HG03571 (cell line): ENCODE data around the gene SERPINF2.
"Not testable (repeated sequence)": the region's sequence is repeated elsewhere in the genome, so short reads cannot be mapped to it uniquely, and the experiment has no call there.

Experiments used
- ATAC-seq: cut with Tn5 transposase; IDR thresholded peaks from one replicate; pipeline ENCODE4 v1.9.1; 2021; ENCODE audit not compliant: unreplicated experiment

The SERPINF2 gene

DNA sequence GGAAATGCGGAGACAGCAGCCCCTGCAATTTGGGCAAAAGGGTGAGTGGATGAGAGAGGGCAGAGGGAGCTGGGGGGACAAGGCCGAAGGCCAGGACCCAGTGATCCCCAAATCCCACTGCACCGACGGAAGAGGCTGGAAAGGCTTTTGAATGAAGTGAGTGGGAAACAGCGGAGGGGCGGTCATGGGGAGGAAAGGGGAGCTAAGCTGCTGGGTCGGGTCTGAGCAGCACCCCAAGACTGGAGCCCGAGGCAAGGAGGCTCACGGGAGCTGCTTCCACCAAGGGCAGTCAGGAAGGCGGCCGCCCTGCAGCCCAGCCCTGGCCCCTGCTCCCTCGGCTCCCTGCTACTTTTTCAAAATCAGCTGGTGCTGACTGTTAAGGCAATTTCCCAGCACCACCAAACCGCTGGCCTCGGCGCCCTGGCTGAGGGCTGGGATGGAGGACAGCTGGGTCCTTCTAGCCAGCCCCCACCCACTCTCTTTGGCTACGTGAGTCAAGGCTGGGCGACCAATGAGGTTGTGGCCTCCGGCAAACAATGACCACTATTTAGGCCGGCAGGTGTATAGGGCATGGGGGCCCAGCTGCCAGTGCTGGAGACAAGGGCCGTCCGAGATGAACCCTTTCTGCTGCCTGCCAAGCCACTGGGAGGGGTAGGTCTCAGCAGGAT is 19.7 kb downstream of the SERPINF2 start:
- ATAC-seq, result no peak

DNA sequence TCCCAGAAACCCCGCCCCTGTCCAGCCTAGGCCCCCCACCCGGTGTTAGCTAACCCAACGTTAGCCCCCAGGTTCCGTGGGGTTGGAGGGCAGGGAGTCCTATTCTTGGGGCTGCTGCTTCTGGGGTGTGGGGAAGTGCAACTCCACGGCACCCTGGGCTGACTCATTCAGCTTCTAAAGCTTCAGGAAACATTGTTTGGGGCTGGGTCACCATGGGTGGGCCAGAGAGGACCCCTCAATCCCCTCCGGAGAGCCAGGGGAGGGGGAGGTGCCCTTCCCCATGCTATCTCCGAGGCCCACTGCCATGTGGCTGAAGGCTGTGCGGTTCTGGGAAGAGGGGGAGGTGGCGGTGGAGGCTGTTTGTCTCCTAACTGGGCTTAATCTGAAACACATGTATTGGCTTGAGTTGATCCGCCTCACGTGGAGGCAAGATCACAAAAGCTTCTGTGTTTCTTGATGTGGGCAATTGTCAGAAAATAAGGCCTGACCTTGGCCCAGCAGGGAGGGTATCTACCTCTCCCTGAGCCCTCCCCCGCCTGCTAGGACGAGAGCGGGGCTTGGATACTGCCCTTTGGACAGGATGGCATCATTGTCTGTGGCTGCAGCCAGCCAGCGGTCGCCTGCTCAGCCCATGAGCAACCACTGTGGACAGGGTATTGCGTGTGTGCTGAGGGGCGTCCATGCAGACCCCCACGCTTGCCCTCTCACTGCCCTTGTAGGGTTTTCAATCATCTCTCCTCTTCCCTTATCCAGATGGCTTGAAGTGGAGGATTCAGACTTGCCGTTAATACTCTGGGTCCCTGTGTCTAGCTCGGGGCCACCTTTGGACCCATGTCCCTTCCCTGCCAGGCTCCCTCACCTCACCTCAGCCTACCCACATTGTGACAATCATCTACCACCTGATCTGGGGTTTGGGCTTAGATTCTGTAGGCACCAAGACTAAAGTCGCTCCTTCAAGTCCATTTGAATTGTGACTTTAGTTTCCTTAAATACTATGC is 20.5 kb downstream of the SERPINF2 start:
- no peak for ATAC-seq

DNA sequence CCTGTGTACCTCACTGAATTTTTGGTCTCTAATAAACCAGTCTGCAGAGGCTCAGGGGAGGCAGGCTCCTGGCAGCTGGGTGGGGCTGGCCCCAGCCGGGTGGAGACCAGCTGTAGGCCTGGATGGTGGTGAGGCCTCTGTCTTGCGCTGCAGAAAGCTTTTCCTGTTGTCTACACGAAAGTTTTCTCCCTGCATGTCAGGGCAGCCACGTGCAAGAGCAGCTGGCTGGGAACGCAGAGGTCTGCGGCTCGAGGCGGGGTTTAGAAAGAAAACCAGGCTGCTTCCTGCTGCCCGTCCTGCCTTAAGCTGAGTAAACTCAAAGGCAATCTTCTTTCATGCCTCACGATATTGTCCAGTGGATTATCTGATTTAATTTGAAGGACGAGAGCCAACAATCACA is 21.6 kb downstream of the SERPINF2 start:
- no peak for ATAC-seq

DNA sequence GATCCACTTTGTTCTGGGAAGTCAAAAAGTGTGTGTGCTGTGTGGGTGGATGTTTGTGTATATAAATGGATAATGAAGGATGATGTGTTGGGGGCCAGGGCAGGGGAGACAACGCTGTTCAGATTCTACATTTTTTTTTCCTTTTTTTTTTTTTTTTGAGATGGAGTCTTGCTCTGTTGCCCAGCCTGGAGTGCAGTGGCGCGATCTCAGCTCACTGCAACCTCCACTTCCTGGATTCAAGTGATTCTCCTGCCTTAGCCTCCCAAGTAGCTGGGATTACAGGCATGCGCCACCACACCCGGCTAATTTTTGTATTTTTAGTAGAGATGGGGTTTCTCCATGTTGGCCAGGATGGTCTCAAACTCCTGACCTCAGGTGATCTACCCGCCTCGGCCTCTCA is 22.0 kb downstream of the SERPINF2 start:
- ATAC-seq, result not testable (repeated sequence)

DNA sequence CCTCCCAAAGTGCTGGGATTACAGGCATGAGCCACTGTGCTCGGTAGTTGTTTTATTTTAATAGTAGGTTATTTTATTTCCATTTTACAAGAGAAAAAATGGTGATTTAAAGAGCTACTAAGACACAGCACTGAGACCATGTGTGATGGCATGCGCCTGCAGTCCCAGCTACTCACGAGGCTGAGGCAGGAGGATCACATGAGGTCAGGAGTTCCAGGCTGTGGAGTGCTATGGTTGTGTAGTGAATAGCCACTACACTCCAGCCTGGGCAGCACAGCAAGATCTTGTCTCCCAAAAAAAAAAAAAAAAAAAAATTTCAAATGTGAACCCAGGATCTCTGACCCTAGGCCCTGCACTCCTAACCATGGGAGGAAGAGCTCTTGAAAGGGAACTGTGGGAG is 22.9 kb downstream of the SERPINF2 start:
- no peak for ATAC-seq

DNA sequence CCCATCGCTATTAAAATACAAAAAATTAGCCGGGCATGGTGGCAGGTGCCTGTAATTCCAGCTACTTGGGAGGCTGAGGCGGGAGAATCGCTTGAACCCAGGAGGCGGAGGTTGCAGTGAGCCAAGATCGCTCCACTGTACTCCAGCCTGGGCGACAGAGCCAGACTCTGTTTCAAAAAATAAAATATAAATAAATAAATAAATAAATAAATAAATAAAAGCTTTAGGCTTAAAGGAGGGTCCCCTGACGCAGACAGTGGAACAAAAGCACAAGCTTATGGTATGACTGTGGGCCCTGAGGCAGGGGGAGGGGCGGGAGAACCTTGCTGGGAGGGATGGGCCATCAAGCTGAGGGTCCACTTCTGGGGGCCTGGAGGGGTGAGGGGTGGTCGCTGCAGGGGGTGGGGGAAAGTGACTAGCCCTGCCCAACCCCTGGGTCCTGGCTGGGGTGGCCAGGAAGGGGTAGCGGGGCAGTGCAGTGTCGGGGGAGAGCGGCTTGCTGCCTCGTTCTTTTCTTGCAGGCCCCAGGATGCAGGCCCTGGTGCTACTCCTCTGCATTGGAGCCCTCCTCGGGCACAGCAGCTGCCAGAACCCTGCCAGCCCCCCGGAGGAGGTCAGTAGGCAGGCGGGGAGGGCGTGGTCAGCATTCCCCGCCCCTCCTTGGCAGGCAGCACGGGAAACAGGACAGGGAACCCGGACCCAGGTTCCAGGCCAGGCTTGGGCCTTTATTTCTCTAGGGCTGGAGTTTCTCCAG is 23.9 kb downstream of the SERPINF2 start:
- ATAC-seq, result no peak

DNA sequence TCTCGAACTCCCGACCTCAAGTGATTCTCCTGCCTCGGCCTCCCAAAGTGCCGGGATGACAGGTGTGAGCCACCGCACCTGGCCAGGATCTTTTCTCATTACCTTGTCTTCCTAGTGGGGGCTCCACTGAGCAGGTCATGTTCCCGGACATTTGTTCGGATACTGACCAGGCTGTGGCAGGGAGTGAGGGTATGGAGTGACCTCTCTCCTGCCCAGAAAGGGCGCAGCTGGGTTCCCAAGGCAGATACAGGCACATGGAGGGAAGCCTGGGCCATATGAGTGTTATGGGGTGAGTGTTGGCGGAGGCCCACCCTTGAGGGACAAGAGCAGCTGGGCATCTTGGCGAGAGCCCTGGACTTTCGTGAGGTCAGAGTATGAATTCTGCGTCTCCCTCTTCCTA is 24.7 kb downstream of the SERPINF2 start:
- ATAC-seq, result no peak

DNA sequence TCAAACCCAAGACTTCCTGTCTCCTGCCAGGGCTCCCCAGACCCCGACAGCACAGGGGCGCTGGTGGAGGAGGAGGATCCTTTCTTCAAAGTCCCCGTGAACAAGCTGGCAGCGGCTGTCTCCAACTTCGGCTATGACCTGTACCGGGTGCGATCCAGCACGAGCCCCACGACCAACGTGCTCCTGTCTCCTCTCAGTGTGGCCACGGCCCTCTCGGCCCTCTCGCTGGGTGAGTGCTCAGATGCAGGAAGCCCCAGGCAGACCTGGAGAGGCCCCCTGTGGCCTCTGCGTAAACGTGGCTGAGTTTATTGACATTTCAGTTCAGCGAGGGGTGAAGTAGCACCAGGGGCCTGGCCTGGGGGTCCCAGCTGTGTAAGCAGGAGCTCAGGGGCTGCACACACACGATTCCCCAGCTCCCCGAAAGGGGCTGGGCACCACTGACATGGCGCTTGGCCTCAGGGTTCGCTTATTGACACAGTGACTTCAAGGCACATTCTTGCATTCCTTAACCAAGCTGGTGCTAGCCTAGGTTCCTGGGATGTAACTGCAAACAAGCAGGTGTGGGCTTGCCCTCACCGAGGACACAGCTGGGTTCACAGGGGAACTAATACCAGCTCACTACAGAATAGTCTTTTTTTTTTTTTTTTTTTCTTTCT is 27.3 kb downstream of the SERPINF2 start:
- ATAC-seq, result no peak

DNA sequence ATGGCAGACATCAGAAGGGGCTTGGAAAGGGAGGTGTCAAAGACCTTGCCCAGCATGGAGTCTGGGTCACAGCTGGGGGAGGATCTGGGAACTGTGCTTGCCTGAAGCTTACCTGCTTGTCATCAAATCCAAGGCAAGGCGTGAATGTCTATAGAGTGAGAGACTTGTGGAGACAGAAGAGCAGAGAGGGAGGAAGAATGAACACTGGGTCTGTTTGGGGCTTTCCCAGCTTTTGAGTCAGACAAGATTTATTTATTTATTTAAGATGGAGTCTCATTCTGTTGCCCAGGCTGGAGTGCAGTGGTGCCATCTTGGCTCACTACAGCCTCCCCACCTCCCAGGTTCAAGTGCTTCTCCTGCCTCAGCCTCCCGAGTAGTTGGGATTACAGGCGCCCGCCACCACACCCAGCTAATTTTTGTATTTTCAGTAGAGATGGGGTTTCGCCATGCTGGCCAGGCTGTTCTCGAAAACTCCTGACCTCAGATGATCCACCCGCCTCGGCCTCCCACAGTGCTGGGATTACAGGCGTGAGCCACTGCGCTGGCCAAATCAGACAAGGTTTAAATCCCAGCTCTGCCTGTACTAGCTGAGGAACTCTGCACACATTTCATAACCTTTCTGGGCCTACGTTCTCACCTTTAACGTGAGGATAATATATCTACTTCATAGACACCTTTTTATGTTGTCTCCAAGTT is 30.5 kb downstream of the SERPINF2 start:
- ATAC-seq, result not testable (repeated sequence)

DNA sequence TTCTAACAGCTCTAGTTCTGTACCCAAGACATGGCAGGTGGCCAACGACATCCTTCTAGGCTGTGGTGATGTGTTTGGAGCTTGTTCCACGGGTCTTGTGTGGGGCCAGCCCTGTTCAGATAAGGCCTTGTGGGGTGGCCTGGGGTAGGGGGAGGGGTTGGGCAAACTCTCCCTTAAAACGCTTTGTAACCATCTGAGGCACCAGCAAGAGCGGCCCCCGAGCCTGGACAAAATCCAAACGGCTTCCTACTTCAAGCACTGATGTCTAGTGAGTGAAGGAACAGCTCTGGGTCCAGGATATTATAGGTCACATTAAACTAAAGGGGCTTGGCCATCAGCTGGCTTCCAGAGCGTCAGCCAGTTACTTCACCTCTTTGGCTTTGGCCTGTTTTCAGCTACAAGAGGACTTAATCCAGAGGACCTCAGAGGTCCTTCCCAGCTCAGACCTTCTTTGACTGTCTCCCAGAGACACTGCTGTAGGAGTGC is 31.1 kb downstream of the SERPINF2 start:
- ATAC-seq, result no peak

DNA sequence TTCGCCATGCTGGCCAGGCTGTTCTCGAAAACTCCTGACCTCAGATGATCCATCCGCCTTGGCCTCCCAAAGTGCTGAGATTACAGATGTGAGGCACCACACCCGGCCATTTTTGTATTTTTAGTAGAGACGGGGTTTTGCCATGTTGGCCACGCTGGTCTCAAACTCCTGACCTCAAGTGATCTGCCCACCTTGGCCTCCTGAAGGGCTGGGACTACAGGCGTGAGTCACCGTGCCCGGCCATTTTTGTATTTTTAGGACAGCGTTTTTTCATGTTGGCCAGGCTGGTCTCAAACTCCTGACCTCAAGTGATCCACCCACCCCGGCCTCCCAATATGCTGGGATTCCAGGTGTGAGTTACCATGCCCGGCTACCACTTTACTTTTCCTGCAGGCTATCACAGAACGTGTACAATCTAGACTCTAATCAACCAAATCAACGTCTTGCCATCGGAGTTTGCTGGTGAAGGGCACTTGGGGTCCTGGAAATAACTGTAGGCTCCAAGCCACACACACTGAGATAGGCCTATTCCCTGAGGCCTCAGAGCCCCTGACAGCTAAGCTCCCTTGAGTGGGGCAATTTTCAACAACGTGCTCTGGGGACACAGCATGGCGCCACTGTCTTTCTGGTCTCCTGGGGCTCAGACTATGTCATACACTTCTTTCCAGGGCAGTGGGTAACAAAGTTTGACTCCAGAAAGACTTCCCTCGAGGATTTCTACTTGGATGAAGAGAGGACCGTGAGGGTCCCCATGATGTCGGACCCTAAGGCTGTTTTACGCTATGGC is 31.9 kb downstream of the SERPINF2 start:
- ATAC-seq, result no peak

DNA sequence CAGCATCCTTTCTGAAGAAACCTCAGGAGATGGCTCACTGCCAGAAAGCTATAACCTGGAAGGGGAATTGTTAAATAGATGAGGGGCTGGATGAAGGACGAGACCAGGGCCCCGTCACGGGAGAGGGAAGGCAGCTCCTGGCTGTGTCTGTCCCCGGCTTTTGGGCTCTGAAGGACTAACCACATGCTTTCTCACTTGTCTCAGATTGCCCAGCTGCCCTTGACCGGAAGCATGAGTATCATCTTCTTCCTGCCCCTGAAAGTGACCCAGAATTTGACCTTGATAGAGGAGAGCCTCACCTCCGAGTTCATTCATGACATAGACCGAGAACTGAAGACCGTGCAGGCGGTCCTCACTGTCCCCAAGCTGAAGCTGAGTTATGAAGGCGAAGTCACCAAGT is 33.7 kb downstream of the SERPINF2 start:
- no peak for ATAC-seq

DNA sequence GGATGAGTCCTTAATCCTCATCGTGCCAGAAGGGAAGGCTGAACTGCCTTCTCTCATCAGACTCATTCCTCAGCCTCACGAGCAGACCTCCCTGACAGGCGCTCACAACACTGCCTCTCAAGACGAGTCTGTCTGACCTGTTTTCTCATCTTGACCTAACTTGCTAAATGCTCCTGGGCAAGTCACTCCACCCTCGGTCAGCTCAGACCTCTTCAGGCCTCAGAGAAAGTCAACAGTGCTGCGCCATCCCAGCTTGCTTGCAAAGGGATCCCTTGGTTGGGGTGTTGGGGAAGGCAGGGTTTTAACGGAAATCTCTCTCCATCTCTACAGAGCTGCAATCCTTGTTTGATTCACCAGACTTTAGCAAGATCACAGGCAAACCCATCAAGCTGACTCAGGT is 34.2 kb downstream of the SERPINF2 start:
- no peak for ATAC-seq

DNA sequence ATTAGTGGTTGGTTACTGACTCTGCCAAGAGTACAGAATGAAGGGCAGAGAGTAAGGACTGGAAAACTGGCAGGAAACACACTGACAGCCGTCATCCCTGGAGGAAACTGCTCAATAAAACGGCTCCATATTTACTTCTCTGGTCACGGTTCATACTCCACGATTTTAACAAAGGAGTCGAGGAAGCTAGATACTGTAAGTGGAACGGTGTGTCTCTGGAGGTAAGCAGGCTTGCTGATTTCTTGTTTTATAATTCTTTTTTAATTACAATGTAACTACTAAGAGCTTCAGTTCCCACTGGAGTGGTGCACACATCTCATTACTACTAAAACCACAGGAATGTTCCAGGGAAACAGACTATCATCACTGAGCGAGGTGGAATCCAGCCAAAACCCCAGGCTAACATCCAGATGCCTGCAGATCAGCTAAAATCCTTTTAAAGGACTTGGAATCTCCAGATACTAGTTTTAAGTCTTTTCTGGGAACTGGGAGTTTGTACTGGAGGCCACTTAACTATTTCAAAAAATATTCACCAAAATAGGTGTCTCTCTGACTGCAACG is 37.0 kb downstream of the SERPINF2 start:
- ATAC-seq, result no peak

DNA sequence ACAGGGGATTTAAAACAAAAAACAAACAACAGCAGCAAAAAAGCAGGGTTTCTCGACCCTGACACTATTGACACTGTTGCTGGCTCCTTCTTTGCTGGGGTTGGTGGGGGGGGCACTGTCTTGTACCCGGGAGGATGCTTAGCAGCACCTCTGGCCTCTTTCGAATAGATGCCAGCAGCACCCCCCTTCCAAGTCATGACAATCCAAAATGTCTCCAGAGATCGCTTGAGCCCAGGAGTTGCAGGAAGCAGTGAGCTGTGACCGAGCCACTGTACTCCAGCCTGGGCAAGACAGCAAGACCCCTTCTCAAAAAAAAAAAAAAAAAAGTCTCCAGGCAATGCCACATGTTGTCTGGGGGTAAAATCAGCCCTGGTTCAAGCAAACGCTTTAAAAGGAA is 39.5 kb downstream of the SERPINF2 start:
- no peak for ATAC-seq

DNA sequence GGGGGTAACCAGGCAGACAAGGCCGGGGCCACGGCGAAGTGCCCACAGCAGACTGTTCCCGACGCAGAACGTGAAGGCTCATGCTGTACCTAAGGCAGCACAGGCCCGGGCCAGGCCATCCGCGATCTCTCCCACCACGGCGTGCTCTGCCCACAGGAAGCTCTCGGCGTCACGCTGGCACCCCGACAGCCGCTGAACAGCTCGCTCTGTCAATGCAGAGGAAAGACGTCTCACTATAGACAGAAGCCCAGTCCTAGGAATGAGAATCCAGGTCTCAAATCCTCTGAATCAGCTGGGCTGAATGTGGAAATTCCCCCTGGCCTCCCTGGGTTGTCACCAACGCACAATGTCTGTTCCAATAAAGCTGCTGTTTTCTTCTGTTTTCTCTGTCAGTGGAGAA is 40.6 kb downstream of the SERPINF2 start:
- no peak for ATAC-seq

DNA sequence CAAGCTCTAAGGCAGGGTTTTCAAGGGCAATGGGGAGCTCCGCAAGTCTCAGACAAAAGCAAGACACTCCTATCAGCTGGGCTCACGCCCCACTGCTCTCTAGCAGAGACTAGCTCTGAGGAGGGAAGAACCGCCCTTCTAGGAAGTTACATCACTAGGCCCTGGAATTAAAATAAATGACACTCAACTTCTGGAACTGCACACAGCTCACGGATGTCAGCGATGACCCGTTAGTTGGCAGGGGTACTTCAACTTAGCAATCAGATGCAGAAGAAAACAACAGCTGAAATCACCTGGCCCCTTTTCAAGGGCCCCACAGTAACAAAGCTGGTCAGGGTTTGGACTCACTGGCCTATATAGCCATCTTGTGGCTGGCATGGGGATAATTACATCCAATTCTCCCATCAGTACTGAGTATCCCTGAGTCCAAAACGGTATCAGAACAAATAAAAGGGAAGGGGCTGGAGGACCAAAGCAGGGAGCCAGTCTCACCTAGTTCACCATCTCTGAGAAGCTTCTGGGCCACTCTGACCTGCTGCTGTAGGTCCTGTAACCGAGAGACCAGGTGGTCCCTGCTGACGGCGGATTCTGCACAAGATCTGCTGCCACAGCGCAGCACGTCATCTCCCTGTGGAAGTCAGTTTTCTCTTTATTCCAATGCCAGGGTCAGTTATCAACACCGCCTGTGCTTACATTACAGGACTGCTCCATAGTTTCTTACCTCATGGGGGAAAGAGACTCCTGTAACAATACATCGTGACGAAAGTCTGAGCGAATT is 41.4 kb downstream of the SERPINF2 start:
- ATAC-seq, result no peak

DNA sequence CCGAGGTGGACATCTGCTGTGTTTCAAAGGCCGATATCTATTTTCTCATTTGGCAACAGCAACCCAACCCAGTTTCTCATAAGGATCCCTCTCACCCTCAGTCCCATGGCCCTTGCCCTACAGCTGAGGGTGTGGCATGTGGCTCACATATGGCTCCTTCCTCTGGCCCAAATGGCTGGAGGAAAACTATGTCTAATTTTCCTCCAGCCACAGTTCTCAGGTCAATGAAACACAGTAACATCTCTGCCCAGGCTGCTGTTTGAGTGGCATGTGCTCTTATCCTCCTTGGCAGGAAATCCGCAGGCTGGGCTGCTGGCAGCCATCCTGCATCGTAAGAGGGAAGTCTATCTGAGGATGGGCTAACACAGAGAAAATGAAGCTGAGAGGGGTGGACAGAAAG is 43.3 kb downstream of the SERPINF2 start:
- ATAC-seq, result no peak
